Dedifferentiated amniotic fluid mesenchymal stem cell (primary cell): ENCODE results near the gene RBM10.

ENCODE experiments used
- DNase-seq: peaks from one replicate; pipeline ENCODE4 v3.0.0-alpha.2; 2016; ENCODE audit errors: extremely low spot score

RBM10 gene

DNA sequence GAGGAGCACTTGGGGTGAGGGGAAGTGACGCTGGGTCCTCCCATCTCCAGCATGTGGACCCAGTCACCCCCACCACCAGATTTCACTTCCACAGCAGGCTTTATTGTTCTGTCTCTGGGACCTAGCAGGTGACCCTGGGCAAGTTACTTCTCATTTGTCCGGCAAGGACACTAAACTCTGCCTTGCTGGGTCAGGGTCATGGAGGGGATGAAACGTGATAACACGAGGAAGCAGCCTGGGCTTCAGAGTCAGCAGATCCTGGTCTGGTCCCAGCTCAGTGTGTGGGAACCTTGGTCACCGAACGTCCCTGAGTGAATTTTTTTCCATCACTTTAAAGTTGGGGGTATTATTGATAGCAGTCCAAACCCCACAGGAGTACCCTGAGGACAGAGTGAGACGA is 52.5 kb downstream of the RBM10 start:
- no peak for DNase-seq

GRCh38 chrX:47198026-47198686 is 53.1 kb downstream of the RBM10 start:
- DNase-seq, result no peak

DNA sequence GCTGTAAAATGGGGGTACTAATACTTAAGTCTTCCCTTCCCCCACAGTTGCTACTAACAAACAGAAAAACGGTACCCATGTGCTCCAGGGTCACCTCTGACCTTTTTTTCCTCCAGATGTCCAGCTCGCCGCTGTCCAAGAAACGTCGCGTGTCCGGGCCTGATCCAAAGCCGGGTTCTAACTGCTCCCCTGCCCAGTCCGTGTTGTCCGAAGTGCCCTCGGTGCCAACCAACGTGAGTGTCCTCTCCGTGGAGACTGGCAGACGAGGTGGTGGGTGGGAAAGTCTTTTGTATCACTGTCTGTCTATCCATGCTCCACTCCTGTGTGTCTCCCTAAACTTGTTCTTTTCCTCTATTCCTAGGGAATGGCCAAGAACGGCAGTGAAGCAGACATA is 53.7 kb downstream of the RBM10 start:
- DNase-seq, result no peak

DNA sequence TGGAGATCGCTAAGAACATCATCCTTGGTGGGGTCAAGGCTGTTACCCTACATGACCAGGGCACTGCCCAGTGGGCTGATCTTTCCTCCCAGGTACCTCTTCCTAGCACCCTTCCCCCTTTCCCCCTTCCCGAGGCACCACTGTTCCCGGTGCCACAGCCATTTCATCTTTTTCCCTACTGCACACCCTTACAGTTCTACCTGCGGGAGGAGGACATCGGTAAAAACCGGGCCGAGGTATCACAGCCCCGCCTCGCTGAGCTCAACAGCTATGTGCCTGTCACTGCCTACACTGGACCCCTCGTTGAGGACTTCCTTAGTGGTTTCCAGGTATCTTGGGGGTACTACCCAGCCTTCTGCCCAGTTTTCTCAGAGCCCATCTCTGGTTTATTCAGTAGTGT is 54.3 kb downstream of the RBM10 start:
- DNase-seq, result no peak

DNA sequence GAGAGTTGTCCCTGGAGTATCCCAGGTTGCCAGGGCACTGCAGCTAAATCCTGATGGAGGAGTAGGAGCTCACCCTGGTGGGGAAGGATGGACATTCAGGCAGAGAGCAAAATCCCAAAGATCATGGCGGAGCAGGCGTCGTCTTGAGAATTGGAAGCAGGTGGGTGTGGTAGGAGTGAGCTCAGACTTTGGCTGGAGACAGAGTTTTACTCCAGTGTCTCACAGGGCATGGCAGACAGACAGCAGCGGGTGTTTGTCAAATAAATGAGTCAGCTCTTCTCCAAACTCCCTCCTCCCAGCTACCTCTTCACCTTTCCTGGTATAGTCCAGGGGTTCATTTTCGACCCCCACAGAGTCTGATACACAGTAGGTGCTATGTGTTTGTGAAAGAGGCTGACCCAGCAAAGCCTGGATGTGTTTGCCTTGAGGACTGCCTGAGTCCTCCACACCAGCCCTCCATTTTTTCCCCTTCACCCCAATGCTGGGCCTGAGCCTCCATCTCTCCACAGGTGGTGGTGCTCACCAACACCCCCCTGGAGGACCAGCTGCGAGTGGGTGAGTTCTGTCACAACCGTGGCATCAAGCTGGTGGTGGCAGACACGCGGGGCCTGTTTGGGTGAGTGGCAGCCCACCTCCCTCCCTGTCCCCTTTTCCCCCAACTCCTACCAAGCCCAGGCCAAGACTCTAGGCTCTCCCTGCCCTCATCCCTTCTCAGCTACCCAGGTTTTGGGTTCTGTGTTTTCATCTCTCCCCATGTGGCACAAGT is 55.5 kb downstream of the RBM10 start:
- DNase-seq, result peak; percentile 62

- no peak for DNase-seq
Measured at GRCh38 chrX:47201345-47201944, 56.4 kb downstream of the RBM10 start.

- no peak for DNase-seq
Measured at GRCh38 chrX:47202316-47202715, 57.3 kb downstream of the RBM10 start.

- no peak for DNase-seq
Measured at GRCh38 chrX:47202877-47203276, 57.9 kb downstream of the RBM10 start.

GRCh38 chrX:47204970-47205369 is 59.9 kb downstream of the RBM10 start:
- no peak for DNase-seq

GRCh38 chrX:47206316-47206715 is 61.3 kb downstream of the RBM10 start:
- no peak for DNase-seq

DNA sequence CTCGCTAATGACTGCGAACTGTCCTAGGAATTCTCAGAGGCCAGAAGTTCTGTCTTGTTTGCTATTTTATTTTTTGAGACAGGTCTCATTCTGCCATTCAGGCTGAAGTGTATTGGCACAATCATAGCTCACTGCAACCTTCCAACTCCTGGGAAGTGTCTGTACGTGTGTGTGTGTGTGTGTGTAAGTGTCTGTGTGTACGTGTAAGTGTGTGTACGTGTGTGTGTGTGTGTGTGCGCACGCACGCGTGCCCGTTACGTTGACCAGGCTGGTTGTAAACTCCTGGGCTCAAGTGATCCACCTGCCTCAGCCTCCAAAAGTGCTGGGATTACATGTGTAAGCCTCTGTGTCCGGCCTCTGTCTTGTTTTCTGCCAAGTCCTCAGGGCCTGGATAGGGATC is 63.1 kb downstream of the RBM10 start:
- DNase-seq, result no peak

GRCh38 chrX:47209508-47210238 is 64.7 kb downstream of the RBM10 start:
- no peak for DNase-seq

GRCh38 chrX:47210661-47211425 is 65.8 kb downstream of the RBM10 start:
- DNase-seq, result no peak

DNA sequence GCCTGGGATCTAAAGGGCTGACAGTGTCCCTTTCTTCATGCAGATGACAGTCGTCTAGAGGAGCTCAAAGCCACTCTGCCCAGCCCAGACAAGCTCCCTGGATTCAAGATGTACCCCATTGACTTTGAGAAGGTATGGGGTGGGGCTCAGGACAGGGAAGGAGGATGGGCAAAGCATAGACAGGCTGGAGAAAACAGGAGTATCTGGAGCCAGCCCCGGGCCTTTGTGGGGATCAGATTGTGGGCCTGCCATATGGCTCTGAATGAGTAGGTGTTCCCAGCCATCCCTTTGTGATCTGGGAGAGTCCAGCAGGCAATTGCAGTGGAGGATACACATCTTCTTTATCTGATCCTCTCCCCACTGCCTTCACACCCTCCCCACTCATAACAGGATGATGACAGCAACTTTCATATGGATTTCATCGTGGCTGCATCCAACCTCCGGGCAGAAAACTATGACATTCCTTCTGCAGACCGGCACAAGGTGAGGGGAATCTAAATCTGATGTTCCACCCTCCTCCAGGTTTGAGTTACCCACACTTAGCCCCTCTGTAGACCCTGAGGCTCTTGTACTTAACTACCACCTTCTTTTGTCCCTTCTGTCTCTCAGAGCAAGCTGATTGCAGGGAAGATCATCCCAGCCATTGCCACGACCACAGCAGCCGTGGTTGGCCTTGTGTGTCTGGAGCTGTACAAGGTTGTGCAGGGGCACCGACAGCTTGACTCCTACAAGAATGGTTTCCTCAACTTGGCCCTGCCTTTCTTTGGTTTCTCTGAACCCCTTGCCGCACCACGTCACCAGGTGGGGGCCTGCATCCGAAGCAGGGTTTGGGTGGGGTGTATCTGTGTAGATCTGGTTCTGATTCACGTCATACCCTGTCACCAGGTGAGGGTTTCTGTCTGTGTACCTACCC is 67.6 kb downstream of the RBM10 start:
- DNase-seq, result no peak

GRCh38 chrX:47214435-47215077 is 69.5 kb downstream of the RBM10 start:
- no peak for DNase-seq

- DNase-seq, result no peak
Measured at GRCh38 chrX:47215291-47215900, 70.4 kb downstream of the RBM10 start.

DNA sequence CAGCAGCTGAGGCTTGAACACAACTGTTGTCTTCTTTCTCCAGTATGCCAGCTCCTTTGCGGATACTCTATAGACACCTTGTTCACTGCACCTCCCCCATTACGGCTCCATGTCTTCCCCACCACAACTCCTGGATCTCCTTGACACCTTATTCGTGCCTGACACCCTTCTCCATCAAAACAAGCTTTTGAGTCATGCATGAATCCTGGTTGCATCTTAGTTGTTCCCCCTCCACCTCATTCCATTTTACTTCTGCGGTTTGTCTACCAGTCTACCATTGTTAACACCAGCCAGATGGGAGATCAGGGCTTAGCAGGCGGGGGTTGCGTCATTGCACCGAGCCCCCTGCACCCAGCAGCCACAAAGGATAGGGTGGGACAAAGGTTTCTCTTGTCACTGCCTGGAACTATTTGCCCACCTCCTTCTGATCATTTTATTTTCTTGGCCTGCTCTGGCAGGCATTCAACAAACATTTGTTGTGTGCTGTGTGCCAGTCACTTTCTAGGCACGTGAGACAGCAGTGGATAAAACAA is 71.4 kb downstream of the RBM10 start:
- DNase-seq, result no peak

- DNase-seq, result peak; percentile 52
Measured at GRCh38 chrX:47217121-47217851, 72.3 kb downstream of the RBM10 start.

DNA sequence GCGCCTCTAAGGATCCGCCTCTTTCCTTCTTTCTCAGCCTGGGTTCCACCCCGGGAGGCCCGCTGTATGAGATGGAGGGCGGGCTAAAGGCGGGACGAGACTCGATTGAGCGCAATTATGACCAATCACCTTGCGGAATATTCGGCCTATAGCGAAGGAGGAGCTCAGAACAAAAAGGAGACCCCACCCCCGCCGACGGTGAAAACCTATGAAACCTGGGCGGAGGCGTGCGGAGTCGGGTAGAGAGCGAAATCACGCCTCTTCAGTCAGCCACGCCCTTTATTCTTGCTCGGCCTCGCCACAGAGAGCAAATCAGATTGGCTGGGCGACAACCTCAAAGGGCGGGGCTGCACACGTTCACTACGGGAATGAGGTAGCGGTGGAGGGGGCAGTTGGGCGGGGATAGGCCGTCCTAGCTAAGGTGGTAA is 72.8 kb downstream of the RBM10 start:
- peak; percentile 99 for DNase-seq
